Renal cortex interstitium (tissue), 11 donors: ENCODE measurements around the gene ADAMTS14. TPM values are rescaled to one million over a fixed set of nuclear protein-coding genes. Genes with fewer than 3 reads are reported as not detected.
"Not testable (repeated sequence)": the region's sequence is repeated elsewhere in the genome, so short reads cannot be mapped to it uniquely, and the experiment has no call there.

ENCODE experiments used
- DNase-seq, 11 donors: peaks; one replicate each; pipeline ENCODE4 v3.0.0-alpha.2; 2013; ENCODE audit warnings: low read depth in 9 of 11, low spot score in 4 of 11; ENCODE audit errors: extremely low read depth in 1 of 11
- polyA plus RNA-seq, 3 donors: library from polyadenylated mRNA; unstranded; fragments of 120-200 nt; gene quantifications; one replicate each; pipeline ENCODE4 v1.2.1, GENCODE V29; 2013; ENCODE audit not compliant: insufficient read length in 3 of 3

The ADAMTS14 gene
- polyA plus RNA-seq, 3 donors = 1.1 to 2.0 (median 1.2) TPM

GRCh38 chr10:70652761-70653657 lies 19.3 kb upstream of the ADAMTS14 start:
- peak in 5 of 11 donors; percentile 33 to 49 (median 40) for DNase-seq

- no peak for DNase-seq
Measured at GRCh38 chr10:70655316-70655715, 17.0 kb upstream of the ADAMTS14 start.

- no peak for DNase-seq
Measured at GRCh38 chr10:70656489-70656888, 15.8 kb upstream of the ADAMTS14 start.

GRCh38 chr10:70657041-70657440 lies 15.3 kb upstream of the ADAMTS14 start:
- no peak for DNase-seq

GRCh38 chr10:70658582-70659136 lies 13.6 kb upstream of the ADAMTS14 start:
- DNase-seq = no peak

GRCh38 chr10:70659306-70659705 lies 13.0 kb upstream of the ADAMTS14 start:
- DNase-seq = no peak

GRCh38 chr10:70660722-70661121 lies 11.6 kb upstream of the ADAMTS14 start:
- no peak for DNase-seq

GRCh38 chr10:70661623-70662361 lies 10.5 kb upstream of the ADAMTS14 start:
- DNase-seq = no peak

- DNase-seq = peak in 7 of 11 donors; percentile 41 to 81 (median 53)
Measured at GRCh38 chr10:70662362-70663220, 9.7 kb upstream of the ADAMTS14 start.

GRCh38 chr10:70663458-70664409 lies 8.6 kb upstream of the ADAMTS14 start:
- DNase-seq = not testable (repeated sequence)

GRCh38 chr10:70664702-70665195 lies 7.6 kb upstream of the ADAMTS14 start:
- DNase-seq = peak in 3 of 11 donors; percentile 38 to 49 (median 45)

GRCh38 chr10:70666960-70667798 lies 5.1 kb upstream of the ADAMTS14 start:
- no peak for DNase-seq

GRCh38 chr10:70667818-70668217 lies 4.5 kb upstream of the ADAMTS14 start:
- not testable (repeated sequence) for DNase-seq

GRCh38 chr10:70668454-70668970 lies 3.8 kb upstream of the ADAMTS14 start:
- no peak for DNase-seq

- DNase-seq = no peak
Measured at GRCh38 chr10:70669015-70669414, 3.3 kb upstream of the ADAMTS14 start.

- DNase-seq = no peak
Measured at GRCh38 chr10:70669732-70670317, 2.5 kb upstream of the ADAMTS14 start.
